MCF 10A (cell line): ENCODE measurements around the gene SEMA3G. TPM values are rescaled to one million over a fixed set of nuclear protein-coding genes. Genes with fewer than 3 reads are reported as not detected.

Experiments used
- BruUV-seq: library from RNA; stranded (reverse); fragments of 400-500 nt; replicated peaks from 2 replicates; lab custom pipeline; 2021; lab: Mats Ljungman, UMichigan
- CTCF ChIA-PET: fragments of 300-600 bp; sonication (Branson Sonifier 250); formaldehyde crosslinking; extraction: SDS; loops from one replicate; lab custom pipeline; 2021; ENCODE audit warnings: antibody characterized with exemption, inconsistent platforms; lab: Yijun Ruan, JAX
- POLR2A ChIA-PET: fragments of 300-600, 350-650 bp; sonication (Branson Sonifier 250); formaldehyde crosslinking; extraction: SDS; loops from one replicate; lab custom pipeline; 2020; ENCODE audit warnings: antibody characterized with exemption, inconsistent platforms; lab: Yijun Ruan, JAX
- DNase-seq: peaks from one replicate; pipeline ENCODE4 v3.0.0-alpha.2; 2018; ENCODE audit not compliant: unreplicated experiment
- H3K27ac Mint-ChIP-seq: one replicate; pipeline ENCODE4 v1.8.0; 2022; ENCODE audit warnings: mild to moderate bottlenecking, low read depth, mixed read lengths; ENCODE audit not compliant: unreplicated experiment
- H3K27me3 Mint-ChIP-seq: one replicate; pipeline ENCODE4 v1.8.0; 2022; ENCODE audit warnings: mixed read lengths; ENCODE audit not compliant: insufficient read depth, unreplicated experiment
- H3K36me3 Mint-ChIP-seq: one replicate; pipeline ENCODE4 v1.8.0; 2022; ENCODE audit warnings: mild to moderate bottlenecking, moderate library complexity, mixed read lengths; ENCODE audit not compliant: insufficient read depth, unreplicated experiment
- H3K4me1 Mint-ChIP-seq: one replicate; pipeline ENCODE4 v1.8.0; 2022; ENCODE audit warnings: mixed read lengths; ENCODE audit not compliant: insufficient read depth, unreplicated experiment
- H3K4me3 Mint-ChIP-seq: one replicate; pipeline ENCODE4 v1.8.0; 2022; ENCODE audit warnings: mild to moderate bottlenecking, moderate library complexity, mixed read lengths; ENCODE audit not compliant: unreplicated experiment
- H3K9me3 Mint-ChIP-seq: one replicate; pipeline ENCODE4 v1.8.0; 2022; ENCODE audit warnings: mixed read lengths; ENCODE audit not compliant: unreplicated experiment
- intact Hi-C: fragments of 100-400 bp; cut with micrococcal nuclease; formaldehyde crosslinking; loops from 2 replicates; pipeline ENCODE4 v1.14.1; 2022
- total RNA-seq: library from RNA; stranded (reverse); gene quantifications from 2 replicates; pipeline ENCODE4 v1.2.3, GENCODE V29; 2022
- TF ChIP-seq, protein P1 (sequence below): fragments of 200-600 bp; IDR thresholded peaks from one replicate; pipeline ENCODE4 v1.8.0; 2022; ENCODE audit warnings: antibody characterized with exemption, mild to moderate bottlenecking; ENCODE audit not compliant: unreplicated experiment

SEMA3G gene
- total RNA-seq, 1 experiment from 2014 or later = 0.12 TPM

DNA sequence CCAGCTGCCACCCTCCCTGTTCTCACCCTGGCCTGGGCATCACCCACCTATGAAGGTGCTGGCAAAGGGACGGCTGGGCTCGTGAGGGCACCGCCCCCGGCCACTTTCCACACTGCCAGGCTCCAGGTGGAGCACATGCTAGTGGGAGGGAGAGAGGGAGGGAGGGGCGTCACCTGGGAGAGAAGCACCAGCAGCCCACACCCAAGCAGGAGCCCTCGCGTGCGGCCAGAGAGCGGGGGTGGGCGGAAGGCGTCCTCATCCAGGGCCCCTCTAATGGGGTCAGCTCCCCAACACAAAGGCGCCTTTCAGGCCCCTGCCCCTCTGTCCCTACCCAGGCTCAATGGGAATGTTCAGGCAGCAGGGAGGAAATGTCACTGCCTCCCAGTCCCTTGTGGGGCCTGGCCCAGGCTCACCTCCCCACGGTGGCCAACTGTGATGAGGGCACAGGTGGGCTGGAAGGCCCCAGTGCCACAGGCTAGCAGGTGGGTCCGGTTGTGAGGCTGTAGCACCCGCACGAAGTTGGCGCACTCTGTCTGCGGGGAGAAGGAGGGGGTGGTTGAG is 3.1 kb downstream of the SEMA3G start:
- H3K9me3 Mint-ChIP-seq = no peaks in the 10 kb centered on the region
- no peaks in the 10 kb centered on the region for H3K36me3 Mint-ChIP-seq
- BruUV-seq = no TSS peak
- no peaks in the 10 kb centered on the region for H3K27me3 Mint-ChIP-seq
- H3K4me1 Mint-ChIP-seq = no peaks in the 10 kb centered on the region
- TF ChIP-seq, protein P1, sequence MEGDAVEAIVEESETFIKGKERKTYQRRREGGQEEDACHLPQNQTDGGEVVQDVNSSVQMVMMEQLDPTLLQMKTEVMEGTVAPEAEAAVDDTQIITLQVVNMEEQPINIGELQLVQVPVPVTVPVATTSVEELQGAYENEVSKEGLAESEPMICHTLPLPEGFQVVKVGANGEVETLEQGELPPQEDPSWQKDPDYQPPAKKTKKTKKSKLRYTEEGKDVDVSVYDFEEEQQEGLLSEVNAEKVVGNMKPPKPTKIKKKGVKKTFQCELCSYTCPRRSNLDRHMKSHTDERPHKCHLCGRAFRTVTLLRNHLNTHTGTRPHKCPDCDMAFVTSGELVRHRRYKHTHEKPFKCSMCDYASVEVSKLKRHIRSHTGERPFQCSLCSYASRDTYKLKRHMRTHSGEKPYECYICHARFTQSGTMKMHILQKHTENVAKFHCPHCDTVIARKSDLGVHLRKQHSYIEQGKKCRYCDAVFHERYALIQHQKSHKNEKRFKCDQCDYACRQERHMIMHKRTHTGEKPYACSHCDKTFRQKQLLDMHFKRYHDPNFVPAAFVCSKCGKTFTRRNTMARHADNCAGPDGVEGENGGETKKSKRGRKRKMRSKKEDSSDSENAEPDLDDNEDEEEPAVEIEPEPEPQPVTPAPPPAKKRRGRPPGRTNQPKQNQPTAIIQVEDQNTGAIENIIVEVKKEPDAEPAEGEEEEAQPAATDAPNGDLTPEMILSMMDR = no peak
- CTCF ChIA-PET = interaction anchor here (0.6 to 5.5 kb wide), 2 partner anchors 13 to 913 kb away, joined by 3 to 35 read pairs; no protein-coding TSS in a partner anchor
- DNase-seq = no peak
- H3K4me3 Mint-ChIP-seq = no peak overlapping the region
- H3K27ac Mint-ChIP-seq = no peak overlapping the region
- intact Hi-C loops = loop anchor here (10.0 kb wide), 1 partner anchor 207 kb away; the partner anchor contains the start of gene TWF2
- POLR2A ChIA-PET = no interaction called here

DNA sequence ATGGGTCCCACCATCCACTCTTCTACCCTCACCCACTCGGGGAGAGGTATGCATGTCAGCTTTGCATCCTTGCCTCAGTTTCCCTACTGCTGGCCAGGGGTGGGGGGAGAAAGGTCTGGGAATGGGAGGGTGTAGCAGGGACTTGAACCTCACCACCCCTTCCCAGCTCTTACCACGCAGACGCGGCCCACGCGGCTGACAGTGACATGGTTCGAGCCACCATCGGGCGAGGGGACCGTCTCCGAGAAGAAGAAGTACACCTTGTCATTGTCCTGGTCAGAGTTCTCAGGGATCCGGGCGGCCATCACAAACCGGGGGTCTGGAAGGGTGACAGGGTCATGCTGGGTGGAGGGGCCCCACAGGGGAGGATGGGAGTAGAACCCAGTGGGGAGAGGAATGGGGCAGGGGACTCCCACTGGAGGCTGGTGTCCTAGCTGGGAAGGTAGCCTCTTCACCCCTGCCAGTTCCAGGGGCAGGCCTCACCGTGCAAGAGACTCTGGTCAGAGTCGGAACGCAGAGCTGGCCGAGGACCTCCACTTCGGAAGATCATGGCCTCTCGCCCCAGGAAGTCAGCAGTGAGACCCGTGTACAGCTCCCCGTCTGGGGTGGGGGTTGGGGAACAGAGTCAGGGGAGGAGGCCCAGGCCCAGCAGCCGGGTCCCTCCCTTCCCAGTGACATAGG is 3.7 kb downstream of the SEMA3G start:
- Mint-ChIP-seq H3K4me1 (no peaks in the 10 kb centered on the region), H3K4me3 (no peak overlapping the region), H3K36me3 (no peaks in the 10 kb centered on the region), H3K9me3 (no peaks in the 10 kb centered on the region), H3K27ac (no peak overlapping the region), H3K27me3 (no peaks in the 10 kb centered on the region)
- BruUV-seq = no TSS peak
- ChIA-PET CTCF (interaction anchor here (0.6 to 5.5 kb wide), 3 partner anchors 9 to 18 kb away, joined by 3 to 35 read pairs (median 4); no protein-coding TSS in a partner anchor), POLR2A (no interaction called here)
- intact Hi-C loops = loop anchor here (10.0 kb wide), 1 partner anchor 206 kb away; the partner anchor contains the start of gene TWF2
- TF ChIP-seq, protein P1 = no peak
- DNase-seq = no peak

DNA sequence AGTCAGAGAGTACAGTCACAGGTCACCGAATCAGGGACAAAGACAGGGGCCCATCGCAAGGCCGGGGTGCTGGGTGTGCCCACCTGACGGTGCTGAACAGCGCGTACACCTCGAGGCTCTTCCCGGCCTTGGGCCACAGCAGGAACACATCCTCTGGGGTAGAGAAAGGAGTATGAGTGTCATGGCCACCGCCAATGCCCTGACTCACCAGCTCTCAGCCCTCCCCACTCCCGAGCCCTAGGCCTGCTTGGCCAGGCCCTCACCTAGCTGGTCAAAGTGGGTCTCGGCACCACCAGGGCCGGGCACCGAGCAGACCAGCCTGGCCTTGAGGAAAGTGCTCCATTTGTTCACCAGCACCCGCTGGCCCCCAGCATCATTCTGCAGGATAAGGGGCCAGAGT is 4.2 kb downstream of the SEMA3G start:
- intact Hi-C loops = loop anchor here (10.0 kb wide), 1 partner anchor 206 kb away; the partner anchor contains the start of gene TWF2
- no peaks in the 10 kb centered on the region for H3K4me1 Mint-ChIP-seq
- TF ChIP-seq, protein P1 = no peak
- no peaks in the 10 kb centered on the region for H3K36me3 Mint-ChIP-seq
- POLR2A ChIA-PET = no interaction called here
- CTCF ChIA-PET = interaction anchor here (0.6 to 5.5 kb wide), 3 partner anchors 9 to 19 kb away, joined by 3 to 35 read pairs (median 4); no protein-coding TSS in a partner anchor
- no peaks in the 10 kb centered on the region for H3K27me3 Mint-ChIP-seq
- no peak for DNase-seq
- no peak overlapping the region for H3K27ac Mint-ChIP-seq
- no peaks in the 10 kb centered on the region for H3K9me3 Mint-ChIP-seq
- no peak overlapping the region for H3K4me3 Mint-ChIP-seq
- BruUV-seq = no TSS peak

DNA sequence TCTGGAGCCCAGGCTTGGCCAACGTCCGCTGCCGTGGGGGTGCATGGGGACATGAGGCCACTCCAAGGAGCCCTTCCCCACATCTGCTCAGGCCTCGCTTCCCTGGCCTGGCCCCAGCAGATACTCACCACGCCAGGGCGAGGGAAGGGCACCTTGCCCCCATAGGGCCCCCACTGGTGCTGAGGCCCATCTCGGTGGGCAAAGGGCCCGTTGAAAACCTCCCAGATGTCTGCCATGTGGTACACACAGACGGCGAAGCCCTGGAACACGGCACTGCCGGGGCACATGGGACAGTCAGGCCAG is 4.7 kb downstream of the SEMA3G start:
- BruUV-seq = no TSS peak
- Mint-ChIP-seq H3K36me3 (no peaks in the 10 kb centered on the region), H3K9me3 (no peaks in the 10 kb centered on the region), H3K4me1 (no peaks in the 10 kb centered on the region), H3K27me3 (no peaks in the 10 kb centered on the region), H3K27ac (no peak overlapping the region), H3K4me3 (no peak overlapping the region)
- DNase-seq = no peak
- CTCF ChIA-PET = interaction anchor here (0.8 to 5.5 kb wide), 2 partner anchors 8 to 11 kb away, joined by 4 to 35 read pairs; no protein-coding TSS in a partner anchor
- intact Hi-C loops = loop anchor here (10.0 kb wide), 1 partner anchor 205 kb away; the partner anchor contains the start of gene TWF2
- POLR2A ChIA-PET = no interaction called here
- TF ChIP-seq, protein P1 = no peak
